GM23338 (cell line): Measurements from ENCODE around the gene MLLT3.

Source experiments
- CREB1 ChIP-seq: fragments of 250-450 bp; sonication (Bioruptor Pico); IDR thresholded peaks from 2 replicates; pipeline ENCODE4 v1.5.0; 2020; ENCODE audit warnings: low read depth, mild to moderate bottlenecking, moderate library complexity
- EZH2 ChIP-seq: fragments of 200-600 bp; sonication (generic); IDR thresholded peaks from one replicate; pipeline ENCODE4 v1.8.0; 2017; ENCODE audit warnings: antibody characterized with exemption, mild to moderate bottlenecking, low read depth; ENCODE audit not compliant: unreplicated experiment
- EZH2phosphoT487 ChIP-seq: fragments of 200-600 bp; sonication (generic); IDR thresholded peaks from one replicate; pipeline ENCODE4 v1.8.1; 2018; ENCODE audit warnings: antibody characterized with exemption; ENCODE audit not compliant: unreplicated experiment
- JUNB ChIP-seq: IDR thresholded peaks from one replicate; pipeline ENCODE4 v1.6.1; 2016; ENCODE audit warnings: antibody characterized with exemption; ENCODE audit not compliant: unreplicated experiment
- POLR2AphosphoS5 ChIP-seq: IDR thresholded peaks from 2 replicates; pipeline ENCODE4 v1.6.1; 2016; ENCODE audit warnings: antibody characterized with exemption, low read depth
- STAT1 ChIP-seq: IDR thresholded peaks from one replicate; pipeline ENCODE4 v1.6.1; 2016; ENCODE audit warnings: antibody characterized with exemption; ENCODE audit not compliant: unreplicated experiment
- TF ChIP-seq, protein P1 (sequence below), 2 experiments: fragments of 200-600 bp in 1 of 2; sonication (generic) in 1 of 2; conservative IDR thresholded peaks; 2 replicates each; pipeline versions ENCODE4 v1.5.1 to v1.6.1; 2016 to 2017; ENCODE audit warnings: antibody characterized with exemption in 2 of 2, low read depth in 2 of 2, mild to moderate bottlenecking in 2 of 2, moderate library complexity in 1 of 2

DNA sequence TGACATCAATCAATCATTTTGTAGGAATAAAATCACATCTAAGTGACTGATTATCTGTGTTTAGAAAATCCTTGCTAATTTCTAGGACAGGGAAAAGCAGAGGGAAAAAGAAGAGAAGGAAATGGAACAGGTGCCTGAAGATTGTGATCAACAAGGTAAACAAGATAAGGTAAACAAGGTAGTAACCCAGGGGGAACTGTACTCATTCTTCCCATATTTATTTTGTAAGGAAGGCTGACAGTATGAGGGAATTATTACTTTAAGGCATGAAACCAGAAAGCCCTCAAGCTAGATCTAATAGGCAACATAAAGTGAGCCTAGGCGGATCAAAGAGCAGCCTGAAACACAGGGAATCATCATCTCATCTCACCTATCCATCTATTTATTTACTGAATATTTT is 231.1 kb downstream of the MLLT3 start:
- TF ChIP-seq, protein P1, sequence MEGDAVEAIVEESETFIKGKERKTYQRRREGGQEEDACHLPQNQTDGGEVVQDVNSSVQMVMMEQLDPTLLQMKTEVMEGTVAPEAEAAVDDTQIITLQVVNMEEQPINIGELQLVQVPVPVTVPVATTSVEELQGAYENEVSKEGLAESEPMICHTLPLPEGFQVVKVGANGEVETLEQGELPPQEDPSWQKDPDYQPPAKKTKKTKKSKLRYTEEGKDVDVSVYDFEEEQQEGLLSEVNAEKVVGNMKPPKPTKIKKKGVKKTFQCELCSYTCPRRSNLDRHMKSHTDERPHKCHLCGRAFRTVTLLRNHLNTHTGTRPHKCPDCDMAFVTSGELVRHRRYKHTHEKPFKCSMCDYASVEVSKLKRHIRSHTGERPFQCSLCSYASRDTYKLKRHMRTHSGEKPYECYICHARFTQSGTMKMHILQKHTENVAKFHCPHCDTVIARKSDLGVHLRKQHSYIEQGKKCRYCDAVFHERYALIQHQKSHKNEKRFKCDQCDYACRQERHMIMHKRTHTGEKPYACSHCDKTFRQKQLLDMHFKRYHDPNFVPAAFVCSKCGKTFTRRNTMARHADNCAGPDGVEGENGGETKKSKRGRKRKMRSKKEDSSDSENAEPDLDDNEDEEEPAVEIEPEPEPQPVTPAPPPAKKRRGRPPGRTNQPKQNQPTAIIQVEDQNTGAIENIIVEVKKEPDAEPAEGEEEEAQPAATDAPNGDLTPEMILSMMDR (conservative IDR thresholded peaks at IDR 0.05; ENCODE audit: low read depth in 2 of 2): no peak
- TF ChIP-seq POLR2AphosphoS5: no peak
- no peak for TF ChIP-seq EZH2
- no peak for TF ChIP-seq JUNB
- TF ChIP-seq EZH2phosphoT487: no peak
- no peak for TF ChIP-seq STAT1
- no peak for TF ChIP-seq CREB1 (CRISPR knock-in tag)
